HG03378 (cell line): ENCODE data around the gene ZKSCAN4.

Experiments
- ATAC-seq: cut with Tn5 transposase; IDR thresholded peaks from one replicate; pipeline ENCODE4 v1.9.1; 2021; ENCODE audit warnings: mild to moderate bottlenecking, moderate library complexity; ENCODE audit not compliant: unreplicated experiment

ZKSCAN4 gene

GRCh38 chr6:28209753-28210535, 42.1 kb downstream of the ZKSCAN4 start:
- ATAC-seq, result no peak

GRCh38 chr6:28208111-28208659, 43.9 kb downstream of the ZKSCAN4 start:
- no peak for ATAC-seq

GRCh38 chr6:28207510-28208110, 44.5 kb downstream of the ZKSCAN4 start:
- ATAC-seq, result no peak

- no peak for ATAC-seq
Observed at GRCh38 chr6:28206928-28207509, 45.0 kb downstream of the ZKSCAN4 start.

GRCh38 chr6:28206527-28206926, 45.5 kb downstream of the ZKSCAN4 start:
- ATAC-seq, result no peak

GRCh38 chr6:28205879-28206278, 46.2 kb downstream of the ZKSCAN4 start:
- ATAC-seq, result no peak

- no peak for ATAC-seq
Observed at GRCh38 chr6:28203201-28203600, 48.9 kb downstream of the ZKSCAN4 start.

- ATAC-seq, result no peak
Observed at GRCh38 chr6:28200020-28200419, 52.0 kb downstream of the ZKSCAN4 start.
